GM23338 (cell line): ENCODE measurements around the gene FAM181B.

Experiments
- CREB1 ChIP-seq: fragments of 250-450 bp; sonication (Bioruptor Pico); IDR thresholded peaks from 2 replicates; pipeline ENCODE4 v1.5.0; 2020; ENCODE audit warnings: low read depth, mild to moderate bottlenecking, moderate library complexity
- EZH2 ChIP-seq: fragments of 200-600 bp; sonication (generic); IDR thresholded peaks from one replicate; pipeline ENCODE4 v1.8.0; 2017; ENCODE audit warnings: antibody characterized with exemption, mild to moderate bottlenecking, low read depth; ENCODE audit not compliant: unreplicated experiment
- EZH2phosphoT487 ChIP-seq: fragments of 200-600 bp; sonication (generic); IDR thresholded peaks from one replicate; pipeline ENCODE4 v1.8.1; 2018; ENCODE audit warnings: antibody characterized with exemption; ENCODE audit not compliant: unreplicated experiment
- JUNB ChIP-seq: IDR thresholded peaks from one replicate; pipeline ENCODE4 v1.6.1; 2016; ENCODE audit warnings: antibody characterized with exemption; ENCODE audit not compliant: unreplicated experiment
- POLR2AphosphoS5 ChIP-seq: IDR thresholded peaks from 2 replicates; pipeline ENCODE4 v1.6.1; 2016; ENCODE audit warnings: antibody characterized with exemption, low read depth
- TF ChIP-seq, protein P1 (sequence below), 2 experiments: fragments of 200-600 bp in 1 of 2; sonication (generic) in 1 of 2; conservative IDR thresholded peaks; 2 replicates each; pipeline versions ENCODE4 v1.5.1 to v1.6.1; 2016 to 2017; ENCODE audit warnings: antibody characterized with exemption in 2 of 2, low read depth in 2 of 2, mild to moderate bottlenecking in 2 of 2, moderate library complexity in 1 of 2
- TF ChIP-seq, protein P2 (sequence below): IDR thresholded peaks from one replicate; pipeline ENCODE4 v1.6.1; 2018; ENCODE audit warnings: antibody characterized with exemption; ENCODE audit not compliant: unreplicated experiment

DNA sequence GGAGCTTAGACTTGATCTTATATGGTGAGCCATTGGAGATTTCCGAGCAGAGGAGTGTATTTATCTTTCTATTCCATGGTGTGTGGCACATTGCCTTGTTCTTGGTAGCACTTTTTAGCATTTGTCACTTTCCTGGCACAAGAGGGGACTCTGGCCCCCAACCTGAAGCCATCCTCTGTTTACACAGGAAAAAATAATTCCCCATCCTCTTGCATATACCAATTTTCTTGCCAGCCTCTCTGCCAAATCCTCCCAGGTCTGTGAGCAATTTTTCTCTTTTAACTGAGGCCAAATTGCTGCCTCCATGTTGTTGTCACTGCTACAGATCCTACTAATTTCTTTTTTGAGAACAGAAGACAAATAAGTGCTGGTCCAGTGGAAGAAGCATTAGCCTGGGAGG lies 20.3 kb upstream of the FAM181B start:
- TF ChIP-seq CREB1 (no peak), POLR2AphosphoS5 (no peak), EZH2phosphoT487 (no peak), EZH2 (no peak), JUNB (no peak)
- TF ChIP-seq, protein P1, sequence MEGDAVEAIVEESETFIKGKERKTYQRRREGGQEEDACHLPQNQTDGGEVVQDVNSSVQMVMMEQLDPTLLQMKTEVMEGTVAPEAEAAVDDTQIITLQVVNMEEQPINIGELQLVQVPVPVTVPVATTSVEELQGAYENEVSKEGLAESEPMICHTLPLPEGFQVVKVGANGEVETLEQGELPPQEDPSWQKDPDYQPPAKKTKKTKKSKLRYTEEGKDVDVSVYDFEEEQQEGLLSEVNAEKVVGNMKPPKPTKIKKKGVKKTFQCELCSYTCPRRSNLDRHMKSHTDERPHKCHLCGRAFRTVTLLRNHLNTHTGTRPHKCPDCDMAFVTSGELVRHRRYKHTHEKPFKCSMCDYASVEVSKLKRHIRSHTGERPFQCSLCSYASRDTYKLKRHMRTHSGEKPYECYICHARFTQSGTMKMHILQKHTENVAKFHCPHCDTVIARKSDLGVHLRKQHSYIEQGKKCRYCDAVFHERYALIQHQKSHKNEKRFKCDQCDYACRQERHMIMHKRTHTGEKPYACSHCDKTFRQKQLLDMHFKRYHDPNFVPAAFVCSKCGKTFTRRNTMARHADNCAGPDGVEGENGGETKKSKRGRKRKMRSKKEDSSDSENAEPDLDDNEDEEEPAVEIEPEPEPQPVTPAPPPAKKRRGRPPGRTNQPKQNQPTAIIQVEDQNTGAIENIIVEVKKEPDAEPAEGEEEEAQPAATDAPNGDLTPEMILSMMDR (conservative IDR thresholded peaks at IDR 0.05; ENCODE audit: low read depth in 2 of 2), result no peak
- TF ChIP-seq, protein P2, sequence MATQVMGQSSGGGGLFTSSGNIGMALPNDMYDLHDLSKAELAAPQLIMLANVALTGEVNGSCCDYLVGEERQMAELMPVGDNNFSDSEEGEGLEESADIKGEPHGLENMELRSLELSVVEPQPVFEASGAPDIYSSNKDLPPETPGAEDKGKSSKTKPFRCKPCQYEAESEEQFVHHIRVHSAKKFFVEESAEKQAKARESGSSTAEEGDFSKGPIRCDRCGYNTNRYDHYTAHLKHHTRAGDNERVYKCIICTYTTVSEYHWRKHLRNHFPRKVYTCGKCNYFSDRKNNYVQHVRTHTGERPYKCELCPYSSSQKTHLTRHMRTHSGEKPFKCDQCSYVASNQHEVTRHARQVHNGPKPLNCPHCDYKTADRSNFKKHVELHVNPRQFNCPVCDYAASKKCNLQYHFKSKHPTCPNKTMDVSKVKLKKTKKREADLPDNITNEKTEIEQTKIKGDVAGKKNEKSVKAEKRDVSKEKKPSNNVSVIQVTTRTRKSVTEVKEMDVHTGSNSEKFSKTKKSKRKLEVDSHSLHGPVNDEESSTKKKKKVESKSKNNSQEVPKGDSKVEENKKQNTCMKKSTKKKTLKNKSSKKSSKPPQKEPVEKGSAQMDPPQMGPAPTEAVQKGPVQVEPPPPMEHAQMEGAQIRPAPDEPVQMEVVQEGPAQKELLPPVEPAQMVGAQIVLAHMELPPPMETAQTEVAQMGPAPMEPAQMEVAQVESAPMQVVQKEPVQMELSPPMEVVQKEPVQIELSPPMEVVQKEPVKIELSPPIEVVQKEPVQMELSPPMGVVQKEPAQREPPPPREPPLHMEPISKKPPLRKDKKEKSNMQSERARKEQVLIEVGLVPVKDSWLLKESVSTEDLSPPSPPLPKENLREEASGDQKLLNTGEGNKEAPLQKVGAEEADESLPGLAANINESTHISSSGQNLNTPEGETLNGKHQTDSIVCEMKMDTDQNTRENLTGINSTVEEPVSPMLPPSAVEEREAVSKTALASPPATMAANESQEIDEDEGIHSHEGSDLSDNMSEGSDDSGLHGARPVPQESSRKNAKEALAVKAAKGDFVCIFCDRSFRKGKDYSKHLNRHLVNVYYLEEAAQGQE, result no peak
